Fibroblast of the aortic adventitia (primary cell): ENCODE results near the gene NVL. TPM values are rescaled to one million over a fixed set of nuclear protein-coding genes. Genes with fewer than 3 reads are reported as not detected.

Experiments used
- DNase-seq: peaks from one replicate; pipeline ENCODE4 v3.0.0-alpha.2; 2010; ENCODE audit warnings: low read depth
- H3K4me3 ChIP-seq: 2 replicates; pipeline ENCODE4 v1.5.1; 2011; ENCODE audit warnings: low read depth, mild to moderate bottlenecking, control low read depth, low read length, moderate library complexity
- CTCF ChIP-seq: IDR thresholded peaks from 2 replicates; pipeline ENCODE4 v1.5.1; 2011; ENCODE audit warnings: mild to moderate bottlenecking, low read length, control low read depth, inconsistent platforms; ENCODE audit not compliant: insufficient read depth
- total RNA-seq: library from RNA; depleted of rRNA; stranded (reverse); fragments of >200 nt; gene quantifications from 2 replicates; pipeline ENCODE4 v1.2.3, GENCODE V29; 2012; ENCODE audit warnings: low replicate concordance

NVL gene
- total RNA-seq, 1 donor: 27.7 TPM

GRCh38 chr1:224266915-224267856 lies 62.8 kb downstream of the NVL start:
- no peak for DNase-seq
- TF ChIP-seq CTCF: no peak
- no peak overlapping the region for H3K4me3 ChIP-seq

- no peak for DNase-seq
- no peak for TF ChIP-seq CTCF
- no peak overlapping the region for H3K4me3 ChIP-seq
These were observed 63.7 kb downstream of the NVL start for GRCh38 chr1:224266105-224266914.

GRCh38 chr1:224264321-224264720 lies 65.7 kb downstream of the NVL start:
- TF ChIP-seq CTCF: no peak
- H3K4me3 ChIP-seq: no peak overlapping the region
- DNase-seq: no peak

- no peak for TF ChIP-seq CTCF
- DNase-seq: no peak
- no peak overlapping the region for H3K4me3 ChIP-seq
These were observed 67.5 kb downstream of the NVL start for GRCh38 chr1:224262373-224263054.

- peak; percentile 12 for DNase-seq
- H3K4me3 ChIP-seq: no peak overlapping the region
These were observed 70.0 kb downstream of the NVL start for GRCh38 chr1:224259986-224260385.

More at GRCh38 chr1:224259986-224260385, 70.0 kb downstream of the NVL start:
- TF ChIP-seq CTCF: no peak
